HL-60 (cell line): ENCODE data around the gene ADRM1.

Experiments used
- DNase-seq, 2 experiments: peaks; one replicate each; pipeline ENCODE4 v3.0.0-alpha.2; 2010 to 2020; ENCODE audit warnings: low read depth in 1 of 2, low spot score in 1 of 2
- H3K27ac ChIP-seq: fragments of 250-450 bp; sonication (Bioruptor Pico); replicated peaks from 2 replicates; pipeline ENCODE4 v1.5.1; 2020; ENCODE audit warnings: mild to moderate bottlenecking, moderate library complexity
- H3K27me3 ChIP-seq: fragments of 250-450 bp; sonication (Bioruptor Pico); 2 replicates; pipeline ENCODE4 v1.5.1; 2021; ENCODE audit warnings: mild to moderate bottlenecking, moderate library complexity; ENCODE audit not compliant: insufficient read depth, poor library complexity, severe bottlenecking
- H3K4me3 ChIP-seq: replicated peaks from 2 replicates; pipeline ENCODE4 v1.5.1; 2011; ENCODE audit warnings: mild to moderate bottlenecking, control low read depth, low read length; ENCODE audit not compliant: insufficient read depth
- GABPA ChIP-seq: IDR thresholded peaks from 2 replicates; pipeline ENCODE4 v1.6.1; 2012; ENCODE audit warnings: low read depth
- POLR2AphosphoS5 ChIP-seq: IDR thresholded peaks from 2 replicates; pipeline ENCODE4 v1.6.1; 2012; ENCODE audit warnings: low read depth
- SPI1 ChIP-seq: IDR thresholded peaks from 2 replicates; pipeline ENCODE4 v1.6.1; 2012; ENCODE audit warnings: low read depth, mild to moderate bottlenecking, borderline replicate concordance
- TF ChIP-seq, protein P1 (sequence below): IDR thresholded peaks from 2 replicates; pipeline ENCODE4 v1.6.1; 2012; ENCODE audit warnings: low read depth; ENCODE audit not compliant: insufficient replicate concordance
- TF ChIP-seq, protein P2 (sequence below): IDR thresholded peaks from one replicate; pipeline ENCODE4 v1.5.1; 2011; ENCODE audit warnings: low read length, control low read depth, inconsistent platforms; ENCODE audit not compliant: insufficient read depth

The ADRM1 gene

DNA sequence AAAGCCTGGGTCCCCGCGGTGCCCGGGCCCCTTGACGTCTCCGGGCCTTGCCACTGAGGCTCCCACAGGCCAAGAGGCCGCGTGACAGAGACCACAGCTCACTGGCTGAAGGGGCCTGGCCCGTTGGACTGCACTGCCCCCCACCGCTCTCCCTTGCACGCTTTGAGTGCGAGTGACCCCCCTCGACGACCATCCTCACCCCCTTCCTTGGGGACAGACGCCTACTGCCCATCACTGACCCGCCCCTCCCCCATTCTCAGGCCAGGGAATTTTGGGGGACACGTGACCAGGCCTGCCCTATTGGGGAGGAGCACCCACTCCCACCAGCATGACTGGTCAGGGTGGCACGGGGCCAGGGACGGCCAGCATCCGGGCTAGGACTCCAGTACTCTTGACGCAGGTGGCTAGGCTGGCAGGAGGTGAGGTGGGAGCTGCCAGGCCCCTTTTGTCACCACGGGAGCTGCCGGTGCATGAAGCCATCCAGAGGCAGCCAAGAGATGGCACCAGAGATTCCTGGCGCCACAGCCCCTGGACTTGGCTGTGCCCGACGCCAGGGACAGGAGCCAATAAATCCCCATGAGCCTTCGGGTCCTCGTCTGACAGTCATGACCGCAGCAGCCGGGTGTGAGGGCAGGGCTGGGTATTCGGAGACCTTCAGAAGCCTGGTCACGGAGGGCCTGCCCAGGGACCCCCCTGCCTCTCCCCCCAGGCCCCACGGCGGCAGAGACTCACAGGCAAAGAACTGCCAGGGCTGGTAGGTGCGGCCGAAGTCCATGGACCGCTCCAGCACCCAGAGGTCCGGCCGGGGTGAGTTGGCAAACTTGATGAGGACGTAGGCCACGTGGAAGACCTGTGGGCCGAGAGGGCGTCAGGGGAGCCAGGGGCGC lies 49.8 kb downstream of the ADRM1 start:
- TF ChIP-seq, protein P1, sequence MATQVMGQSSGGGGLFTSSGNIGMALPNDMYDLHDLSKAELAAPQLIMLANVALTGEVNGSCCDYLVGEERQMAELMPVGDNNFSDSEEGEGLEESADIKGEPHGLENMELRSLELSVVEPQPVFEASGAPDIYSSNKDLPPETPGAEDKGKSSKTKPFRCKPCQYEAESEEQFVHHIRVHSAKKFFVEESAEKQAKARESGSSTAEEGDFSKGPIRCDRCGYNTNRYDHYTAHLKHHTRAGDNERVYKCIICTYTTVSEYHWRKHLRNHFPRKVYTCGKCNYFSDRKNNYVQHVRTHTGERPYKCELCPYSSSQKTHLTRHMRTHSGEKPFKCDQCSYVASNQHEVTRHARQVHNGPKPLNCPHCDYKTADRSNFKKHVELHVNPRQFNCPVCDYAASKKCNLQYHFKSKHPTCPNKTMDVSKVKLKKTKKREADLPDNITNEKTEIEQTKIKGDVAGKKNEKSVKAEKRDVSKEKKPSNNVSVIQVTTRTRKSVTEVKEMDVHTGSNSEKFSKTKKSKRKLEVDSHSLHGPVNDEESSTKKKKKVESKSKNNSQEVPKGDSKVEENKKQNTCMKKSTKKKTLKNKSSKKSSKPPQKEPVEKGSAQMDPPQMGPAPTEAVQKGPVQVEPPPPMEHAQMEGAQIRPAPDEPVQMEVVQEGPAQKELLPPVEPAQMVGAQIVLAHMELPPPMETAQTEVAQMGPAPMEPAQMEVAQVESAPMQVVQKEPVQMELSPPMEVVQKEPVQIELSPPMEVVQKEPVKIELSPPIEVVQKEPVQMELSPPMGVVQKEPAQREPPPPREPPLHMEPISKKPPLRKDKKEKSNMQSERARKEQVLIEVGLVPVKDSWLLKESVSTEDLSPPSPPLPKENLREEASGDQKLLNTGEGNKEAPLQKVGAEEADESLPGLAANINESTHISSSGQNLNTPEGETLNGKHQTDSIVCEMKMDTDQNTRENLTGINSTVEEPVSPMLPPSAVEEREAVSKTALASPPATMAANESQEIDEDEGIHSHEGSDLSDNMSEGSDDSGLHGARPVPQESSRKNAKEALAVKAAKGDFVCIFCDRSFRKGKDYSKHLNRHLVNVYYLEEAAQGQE = no peak
- TF ChIP-seq SPI1 (no peak), POLR2AphosphoS5 (no peak), GABPA (no peak)
- TF ChIP-seq, protein P2, sequence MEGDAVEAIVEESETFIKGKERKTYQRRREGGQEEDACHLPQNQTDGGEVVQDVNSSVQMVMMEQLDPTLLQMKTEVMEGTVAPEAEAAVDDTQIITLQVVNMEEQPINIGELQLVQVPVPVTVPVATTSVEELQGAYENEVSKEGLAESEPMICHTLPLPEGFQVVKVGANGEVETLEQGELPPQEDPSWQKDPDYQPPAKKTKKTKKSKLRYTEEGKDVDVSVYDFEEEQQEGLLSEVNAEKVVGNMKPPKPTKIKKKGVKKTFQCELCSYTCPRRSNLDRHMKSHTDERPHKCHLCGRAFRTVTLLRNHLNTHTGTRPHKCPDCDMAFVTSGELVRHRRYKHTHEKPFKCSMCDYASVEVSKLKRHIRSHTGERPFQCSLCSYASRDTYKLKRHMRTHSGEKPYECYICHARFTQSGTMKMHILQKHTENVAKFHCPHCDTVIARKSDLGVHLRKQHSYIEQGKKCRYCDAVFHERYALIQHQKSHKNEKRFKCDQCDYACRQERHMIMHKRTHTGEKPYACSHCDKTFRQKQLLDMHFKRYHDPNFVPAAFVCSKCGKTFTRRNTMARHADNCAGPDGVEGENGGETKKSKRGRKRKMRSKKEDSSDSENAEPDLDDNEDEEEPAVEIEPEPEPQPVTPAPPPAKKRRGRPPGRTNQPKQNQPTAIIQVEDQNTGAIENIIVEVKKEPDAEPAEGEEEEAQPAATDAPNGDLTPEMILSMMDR = no peak
- Histone ChIP-seq H3K27ac (no peak overlapping the region), H3K27me3 (peaks cover 16% of the 10 kb centered on the region), H3K4me3 (no peak overlapping the region)
- no peak for DNase-seq

DNA sequence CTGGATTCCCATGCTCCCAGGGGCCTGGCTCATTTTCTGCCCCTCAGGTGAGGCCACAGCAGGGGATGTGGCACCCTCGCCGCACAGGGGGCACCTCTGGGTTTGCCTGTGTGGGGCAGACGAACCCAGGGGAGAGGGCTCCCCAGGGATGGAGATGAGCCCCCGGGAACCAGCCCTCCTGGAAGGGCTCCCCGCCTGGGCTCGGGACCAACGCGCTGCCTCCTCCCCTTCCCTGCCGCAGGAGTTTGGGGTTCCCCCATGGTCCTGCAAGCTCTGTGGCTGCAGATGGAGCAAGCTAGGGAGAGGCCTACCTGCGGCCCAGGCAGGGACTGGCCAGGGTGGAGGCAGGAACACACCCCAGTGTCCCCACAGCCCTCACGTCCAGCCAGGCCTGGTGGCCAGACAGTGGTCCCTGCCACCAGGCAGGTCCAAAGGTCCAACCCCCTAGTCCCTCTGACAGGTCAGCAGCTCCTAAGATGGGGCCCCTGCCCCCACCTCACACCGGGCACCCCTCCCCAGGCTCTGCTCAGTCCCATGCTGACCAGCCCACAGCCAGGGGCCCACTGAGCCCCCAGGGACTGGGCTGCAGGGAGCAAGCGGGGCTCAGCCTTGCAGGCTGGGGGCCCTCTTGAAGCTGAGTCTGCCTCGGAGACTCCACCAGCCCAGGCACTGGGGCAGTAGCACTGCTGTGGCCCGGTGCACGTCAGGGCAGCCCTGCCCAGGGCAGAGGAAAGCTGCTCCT lies 50.7 kb downstream of the ADRM1 start:
- H3K27ac ChIP-seq = no peak overlapping the region

More for the DNA sequence above, 50.7 kb downstream of the ADRM1 start:
- peaks cover 24% of the 10 kb centered on the region for H3K27me3 ChIP-seq
- no peak for TF ChIP-seq SPI1
- TF ChIP-seq, protein P1 = no peak
- no peak for TF ChIP-seq POLR2AphosphoS5
- TF ChIP-seq, protein P2 = no peak
- TF ChIP-seq GABPA = no peak
- DNase-seq = no peak
- H3K4me3 ChIP-seq = no peak overlapping the region
